GM12878 (cell line): ENCODE results near the gene MRPL46. TPM values are rescaled to one million over a fixed set of nuclear protein-coding genes. Genes with fewer than 3 reads are reported as not detected.

Experiments
- ATAC-seq: fragments of 200-7000 bp; cut with Tn5 transposase; 3 replicates; pipeline ENCODE4 v1.9.1; 2020; ENCODE audit warnings: mild to moderate bottlenecking, moderate library complexity
- Bru-seq: library from RNA; stranded (reverse); fragments of 400-500 nt; gene quantifications from one replicate; lab custom pipeline; 2021; lab: Mats Ljungman, UMichigan
- BruChase-seq, 2 experiments: library from RNA; stranded (reverse); fragments of 400-500 nt; gene quantifications; one replicate each; lab custom pipeline; 2021; lab: Mats Ljungman, UMichigan
- BruUV-seq: library from RNA; stranded (reverse); fragments of 400-500 nt; replicated peaks from 2 replicates; lab custom pipeline; 2021; lab: Mats Ljungman, UMichigan
- CTCF ChIA-PET: fragments of 300-600 bp; sonication (Branson Sonifier 250); formaldehyde crosslinking; extraction: SDS; loops from one replicate; lab custom pipeline; 2021; ENCODE audit warnings: inconsistent platforms; lab: Yijun Ruan, JAX
- POLR2A ChIA-PET: fragments of 350-600 bp; formaldehyde crosslinking; extraction: SDS; loops from one replicate; lab custom pipeline; 2021; ENCODE audit warnings: inconsistent platforms; lab: Charles Lee
- RAD21 ChIA-PET: fragments of 300-600 bp; sonication (Branson Sonifier 250); formaldehyde crosslinking; loops from one replicate; lab custom pipeline; 2023; ENCODE audit warnings: antibody characterized with exemption; ENCODE audit not compliant: unreplicated experiment; lab: Charles Lee
- SMC1A ChIA-PET: fragments of 300-600 bp; sonication (Branson Sonifier 250); formaldehyde crosslinking; loops from one replicate; lab custom pipeline; 2023; ENCODE audit not compliant: unreplicated experiment, uncharacterized antibody; lab: Charles Lee
- DNase-seq: peaks from one replicate; pipeline ENCODE4 v3.0.0-alpha.2; 2011; ENCODE audit warnings: low read depth, low spot score
- FAIRE-seq: peaks from 3 replicates; lab custom pipeline; 2011; peaks lifted over from hg19 to GRCh38; lab: Jason Lieb, UNC
- H2AFZ ChIP-seq: 2 replicates; pipeline ENCODE4 v1.6.0; 2011; ENCODE audit warnings: low read depth, low read length, control low read depth; ENCODE audit not compliant: control insufficient read depth
- H3K27ac ChIP-seq: 2 replicates; pipeline ENCODE4 v1.5.1; 2011; ENCODE audit warnings: control low read depth; ENCODE audit not compliant: control insufficient read depth, insufficient read depth
- H3K27me3 ChIP-seq, 2 experiments: replicated peaks in 1 of 2; 2 replicates each; pipeline versions ENCODE4 v1.6.0 to v1.6.1; 2011; ENCODE audit warnings: low read length in 1 of 2; ENCODE audit not compliant: control insufficient read depth in 2 of 2, insufficient read depth in 2 of 2
- H3K36me3 ChIP-seq, 2 experiments: 2 replicates each; pipeline ENCODE4 v1.5.1; 2011; ENCODE audit warnings: low read length in 1 of 2; ENCODE audit not compliant: control insufficient read depth in 2 of 2, insufficient read depth in 2 of 2
- H3K4me1 ChIP-seq: 2 replicates; pipeline ENCODE4 v1.6.1; 2011; ENCODE audit warnings: mild to moderate bottlenecking, low read length, moderate library complexity, mixed read lengths; ENCODE audit not compliant: control insufficient read depth, insufficient read depth
- H3K4me2 ChIP-seq: 2 replicates; pipeline ENCODE4 v1.6.0; 2011; ENCODE audit warnings: control low read depth; ENCODE audit not compliant: control insufficient read depth, insufficient read depth
- H3K4me3 ChIP-seq: fragments of 200-600 bp; sonication (generic); 2 replicates; pipeline ENCODE4 v1.5.1; 2016
- H3K79me2 ChIP-seq: 2 replicates; pipeline ENCODE4 v1.6.0; 2011; ENCODE audit warnings: low read length; ENCODE audit not compliant: control insufficient read depth, insufficient read depth
- H3K9ac ChIP-seq: 2 replicates; pipeline ENCODE4 v1.8.0; 2011; ENCODE audit warnings: low read length, control low read depth, mixed read lengths; ENCODE audit not compliant: control insufficient read depth, insufficient read depth
- H3K9me3 ChIP-seq: replicated peaks from 3 replicates; pipeline ENCODE4 v1.5.1; 2011; ENCODE audit warnings: mild to moderate bottlenecking, low read length; ENCODE audit not compliant: control insufficient read depth, insufficient read depth
- H4K20me1 ChIP-seq: 2 replicates; pipeline ENCODE4 v1.6.0; 2011; ENCODE audit not compliant: control insufficient read depth, insufficient read depth
- ASH2L ChIP-seq: fragments of 300-600, 200-600 bp; sonication (generic); IDR thresholded peaks from 2 replicates; pipeline ENCODE4 v1.6.1; 2017; ENCODE audit warnings: low read depth, mild to moderate bottlenecking, borderline replicate concordance
- ATF7 ChIP-seq: fragments of 450-650 bp; IDR thresholded peaks from 2 replicates; pipeline ENCODE4 v1.6.1; 2016; ENCODE audit warnings: low read depth, mild to moderate bottlenecking
- EP300 ChIP-seq, 2 experiments: fragments of 150-350 bp in 1 of 2; IDR thresholded peaks; 2 replicates each; pipeline ENCODE4 v1.6.1; 2011 to 2012; ENCODE audit warnings: low read depth in 2 of 2, low read length in 2 of 2, borderline replicate concordance in 1 of 2, improper control_type of control experiment in 1 of 2, inconsistent platforms in 1 of 2; ENCODE audit not compliant: control insufficient read depth in 1 of 2
- NFYB ChIP-seq: IDR thresholded peaks from 2 replicates; pipeline ENCODE4 v1.6.1; 2011; ENCODE audit warnings: low read depth, mild to moderate bottlenecking, low read length, improper control_type of control experiment, moderate library complexity; ENCODE audit not compliant: insufficient read depth
- RAD21 ChIP-seq: IDR thresholded peaks from 2 replicates; pipeline ENCODE4 v1.6.1; 2011; ENCODE audit warnings: mild to moderate bottlenecking, low read depth, low read length, moderate library complexity; ENCODE audit not compliant: insufficient read depth
- SUPT20H ChIP-seq: IDR thresholded peaks from 2 replicates; pipeline ENCODE4 v1.6.1; 2011; ENCODE audit warnings: low read depth, mild to moderate bottlenecking, low read length, moderate library complexity, borderline replicate concordance; ENCODE audit not compliant: control insufficient read depth
- TCF3 ChIP-seq: IDR thresholded peaks from 2 replicates; pipeline ENCODE4 v1.6.1; 2012; ENCODE audit warnings: low read depth, mild to moderate bottlenecking, low read length, borderline replicate concordance; ENCODE audit not compliant: insufficient read depth
- WGBS: methylation state at CpG from one replicate; pipeline ENCODE4 v1.1.6; 2016; ENCODE audit warnings: low lambda C conversion rate; ENCODE audit not compliant: insufficient replicate concordance, insufficient coverage; ENCODE audit errors: missing lambda C conversion rate; 5-methylcytosine and 5-hydroxymethylcytosine counted together
- in situ Hi-C: fragments of 300-500 bp; cut with MboI; formaldehyde crosslinking; loops from 9 replicates; pipeline ENCODE4 v1.14.3; 2018; ENCODE audit warnings: mixed read lengths
- intact Hi-C: fragments of 100-400 bp; cut with micrococcal nuclease; formaldehyde crosslinking; loops from one replicate; pipeline ENCODE4 v1.14.2; 2022; ENCODE audit not compliant: unreplicated experiment
- long read RNA-seq, 2 experiments: library from polyadenylated mRNA; unstranded; transcript quantifications; one replicate each; pipeline ENCODE4 v2.0.0, GENCODE V29; 2019 to 2020
- polyA minus RNA-seq, 3 experiments: library from RNA; depleted of rRNA, polyadenylated mRNA; stranded (reverse); fragments of >200 nt; gene quantifications; 2 replicates each; pipeline ENCODE4 v1.2.3, GENCODE V29; 2011
- polyA plus RNA-seq, 11 experiments: library from polyadenylated mRNA; depleted of rRNA in 4 of 11; unstranded in 6 of 11; stranded (reverse) in 5 of 11; fragments of >200 nt; fragmentation: Nextera tagmentation in 4 of 11; fragmentation: Illumina TruSeq in 1 of 11; extraction: Ambion mirVana in 4 of 11; extraction: Trizol in 1 of 11; gene quantifications; 1 replicate in 1 of 11; 2 replicates in 10 of 11; pipeline versions ENCODE4 v1.2.1 to v1.2.3, GENCODE V29; 2011 to 2016; ENCODE audit warnings: inconsistent platforms in 2 of 11, missing spikeins in 2 of 11, low read depth in 1 of 11
- total RNA-seq, 4 experiments: library from RNA; depleted of rRNA in 3 of 4; stranded (reverse); fragments of >200 nt in 3 of 4; fragmentation: Illumina TruSeq in 1 of 4; extraction: Trizol in 1 of 4; gene quantifications; 2 replicates each; pipeline versions ENCODE4 v1.2.1 to v1.2.3, GENCODE V29; 2013 to 2021
- TF ChIP-seq, protein P1 (sequence below): fragments of 450-650 bp; IDR thresholded peaks from 2 replicates; pipeline ENCODE4 v1.6.1; 2014; ENCODE audit warnings: mild to moderate bottlenecking
- TF ChIP-seq, protein P2 (sequence below): fragments of 450-650 bp; IDR thresholded peaks from 2 replicates; pipeline ENCODE4 v1.6.1; 2017; ENCODE audit warnings: mild to moderate bottlenecking, moderate library complexity

MRPL46 gene
- 36.4 and 37.4 TPM in 2 replicates for total RNA-seq (2013; cell fraction: nucleolus; rRNA removed)
- total RNA-seq (2014; rRNA removed) (33.0 and 37.4 TPM in 2 replicates), total RNA-seq (2014; rRNA removed; fragmentation: Illumina TruSeq; extraction: Trizol) (41.1 and 42.4 TPM in 2 replicates), total RNA-seq (2021) (37.9 and 39.5 TPM in 2 replicates), polyA plus RNA-seq (2011; rRNA removed) (48.5 and 50.4 TPM in 2 replicates), polyA plus RNA-seq (2014; fragmentation: Illumina TruSeq; extraction: Trizol) (40.5 and 41.7 TPM in 2 replicates), polyA plus RNA-seq (2014; fragmentation: Nextera tagmentation; extraction: Ambion mirVana) (10 to 100 TPM; 55.3 to 66.9 TPM), polyA plus RNA-seq (2014; rRNA removed) (54.6 and 57.7 TPM in 2 replicates), polyA plus RNA-seq (2016; fragmentation: Nextera tagmentation; extraction: Ambion mirVana) (10 to 100 TPM; 95.9 to 96.7 TPM), polyA minus RNA-seq (2011; rRNA and poly(A)+ RNA removed) (13.9 and 16.8 TPM in 2 replicates), Bru-seq, nascent RNA (percentile 92 among the genes with signal in this experiment), BruChase-seq, experiment 1, labeled RNA remaining after a 6-hour chase (percentile 72 among the genes with signal in this experiment), BruChase-seq, experiment 2, labeled RNA remaining after a 2-hour chase (percentile 78 among the genes with signal in this experiment)
- 15.7 TPM for polyA plus RNA-seq (2011; ENCODE audit: low read depth)
- polyA plus RNA-seq (2011; cell fraction: cytosol; rRNA removed): 34.9 and 40.8 TPM in 2 replicates
- polyA plus RNA-seq (2011; cell fraction: nucleus; rRNA removed): 28.1 and 28.9 TPM in 2 replicates
- 18.8 and 25.2 TPM in 2 replicates for polyA plus RNA-seq (2012)
- polyA minus RNA-seq (2011; cell fraction: cytosol; rRNA and poly(A)+ RNA removed): 5.0 and 7.1 TPM in 2 replicates
- 27.3 and 33.1 TPM in 2 replicates for polyA minus RNA-seq (2011; cell fraction: nucleus; rRNA and poly(A)+ RNA removed)
- long read RNA-seq, experiment 1, transcript MRPL46-201 (4 exons, 1,019 nt): major isoform, 63 of 72 reads
- long read RNA-seq, experiment 1, partial matches to known transcripts: 0 of 72 reads
- long read RNA-seq, experiment 1, other reads (novel, unspliced or antisense): 8 of 72 reads
- long read RNA-seq, experiment 2, transcript MRPL46-201 (4 exons, 1,019 nt): major isoform, 82 of 96 reads
- long read RNA-seq, experiment 2, partial matches to known transcripts: 0 of 96 reads
- long read RNA-seq, experiment 2, other reads (novel, unspliced or antisense): 13 of 96 reads

DNA sequence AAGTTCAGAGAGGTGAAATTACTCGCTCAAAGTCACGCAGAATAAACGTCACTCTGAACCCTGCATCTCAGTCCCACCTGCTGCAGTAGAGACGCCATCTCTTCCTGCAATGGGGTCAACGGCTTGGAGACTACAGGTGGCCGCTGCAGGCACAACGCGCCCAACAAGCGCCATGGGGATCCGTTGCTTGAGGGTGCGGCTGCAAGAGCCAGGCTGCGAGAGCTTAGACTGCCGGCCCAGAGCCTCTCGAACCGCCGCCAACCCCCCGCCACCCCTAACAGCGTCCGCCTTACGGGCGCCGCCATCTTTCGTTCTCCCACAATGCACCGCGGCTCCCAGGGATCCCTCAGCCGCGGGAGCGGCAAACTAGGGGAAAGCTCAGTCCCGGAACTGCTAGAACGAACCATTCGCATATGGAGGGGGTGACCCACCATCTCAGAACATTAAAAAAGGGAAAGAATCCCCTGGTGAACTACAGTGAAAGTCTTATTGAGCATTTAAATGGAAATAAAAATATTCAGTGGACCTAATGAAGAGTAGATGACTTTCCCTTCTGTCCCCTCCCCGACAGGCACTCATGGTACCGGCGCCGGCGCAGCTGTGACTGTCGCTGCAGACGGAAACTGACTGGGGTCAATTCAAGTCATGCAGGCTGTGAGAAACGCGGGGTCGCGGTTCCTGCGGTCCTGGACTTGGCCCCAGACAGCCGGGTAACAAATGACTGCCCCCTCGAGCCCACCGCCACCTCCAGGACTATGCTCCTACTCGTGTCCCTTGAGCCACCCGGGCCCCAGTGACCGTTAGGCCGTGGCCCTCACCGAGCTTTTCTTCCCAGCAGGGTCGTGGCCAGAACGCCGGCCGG is at the start of gene MRPL46, which contains the start of gene MRPS11:
TSS of gene MRPL46 (minus strand) at position 316 of the 862 bp plus-strand sequence. CDS start at position 305, 11 bp downstream.
TSS of gene MRPS11 (plus strand) at position 636 of the 862 bp plus-strand sequence. CDS start at position 646, 10 bp downstream.
- Histone ChIP-seq H3K79me2 (peaks cover 36% of the 10 kb centered on the region), H3K27ac (peak within 1 kb of the TSS; percentile 97), H3K36me3 (peaks cover 3 to 4% of the 10 kb centered on the region in 2 experiments; a peak in 2 of 4 replicates), H3K9me3 (no peaks in the 10 kb centered on the region), H3K4me3 (peak within 1 kb of the TSS; percentile 95), H3K9ac (peak within 1 kb of the TSS; percentile 85), H3K27me3 (no peaks in the 10 kb centered on the region), H2AFZ (peak within 1 kb of the TSS; percentile 99), H4K20me1 (no peaks in the 10 kb centered on the region), H3K4me1 (peaks cover 6% of the 10 kb centered on the region), H3K4me2 (peak within 1 kb of the TSS; percentile 87)
- SMC1A ChIA-PET: interaction anchor here (0.6 to 1.3 kb wide), 4 partner anchors 11 to 157 kb away, joined by 3 to 4 read pairs (median 4); no protein-coding TSS in a partner anchor
- ATAC-seq: peak; percentile 87
- WGBS: 2% methylated on average over 54 of the region's 55 CpGs
- intact Hi-C loops (loop anchor here (1.0 kb wide), 1 partner anchor 79 kb away; the partner anchor contains the start of gene DET1), in situ Hi-C loops (no loop called here)
- CTCF ChIA-PET: interaction anchor here (0.6 to 4.1 kb wide), 10 partner anchors 12 to 776 kb away, joined by 3 to 24 read pairs (median 4); partner anchors contain the start of genes AEN, FANCI and ISG20
- RAD21 ChIA-PET: interaction anchor here (1.0 to 1.2 kb wide), 2 partner anchors 148 to 158 kb away, joined by 3 to 5 read pairs; no protein-coding TSS in a partner anchor
- peak; percentile 56 for FAIRE-seq
- BruUV-seq: no TSS peak
- peak; percentile 80 for DNase-seq
- POLR2A ChIA-PET: interaction anchor here (1.0 to 1.7 kb wide), 5 partner anchors 11 to 171 kb away, joined by 3 to 5 read pairs (median 4); partner anchors contain the start of gene AEN
- TF ChIP-seq, protein P1, sequence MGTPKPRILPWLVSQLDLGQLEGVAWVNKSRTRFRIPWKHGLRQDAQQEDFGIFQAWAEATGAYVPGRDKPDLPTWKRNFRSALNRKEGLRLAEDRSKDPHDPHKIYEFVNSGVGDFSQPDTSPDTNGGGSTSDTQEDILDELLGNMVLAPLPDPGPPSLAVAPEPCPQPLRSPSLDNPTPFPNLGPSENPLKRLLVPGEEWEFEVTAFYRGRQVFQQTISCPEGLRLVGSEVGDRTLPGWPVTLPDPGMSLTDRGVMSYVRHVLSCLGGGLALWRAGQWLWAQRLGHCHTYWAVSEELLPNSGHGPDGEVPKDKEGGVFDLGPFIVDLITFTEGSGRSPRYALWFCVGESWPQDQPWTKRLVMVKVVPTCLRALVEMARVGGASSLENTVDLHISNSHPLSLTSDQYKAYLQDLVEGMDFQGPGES: no peak
- TF ChIP-seq ASH2L (peak; percentile 42; the same call in 1 of the 2 replicates), TCF3 (no peak), RAD21 (no peak), NFYB (no peak), EP300 (IDR thresholded peaks at IDR 0.05; ENCODE audit: borderline replicate concordance in 1 of 2, control insufficient read depth in 1 of 2, low read depth in 2 of 2, low read length in 2 of 2) (no peak), ATF7 (peak; percentile 100), SUPT20H (no peak)
- TF ChIP-seq, protein P2, sequence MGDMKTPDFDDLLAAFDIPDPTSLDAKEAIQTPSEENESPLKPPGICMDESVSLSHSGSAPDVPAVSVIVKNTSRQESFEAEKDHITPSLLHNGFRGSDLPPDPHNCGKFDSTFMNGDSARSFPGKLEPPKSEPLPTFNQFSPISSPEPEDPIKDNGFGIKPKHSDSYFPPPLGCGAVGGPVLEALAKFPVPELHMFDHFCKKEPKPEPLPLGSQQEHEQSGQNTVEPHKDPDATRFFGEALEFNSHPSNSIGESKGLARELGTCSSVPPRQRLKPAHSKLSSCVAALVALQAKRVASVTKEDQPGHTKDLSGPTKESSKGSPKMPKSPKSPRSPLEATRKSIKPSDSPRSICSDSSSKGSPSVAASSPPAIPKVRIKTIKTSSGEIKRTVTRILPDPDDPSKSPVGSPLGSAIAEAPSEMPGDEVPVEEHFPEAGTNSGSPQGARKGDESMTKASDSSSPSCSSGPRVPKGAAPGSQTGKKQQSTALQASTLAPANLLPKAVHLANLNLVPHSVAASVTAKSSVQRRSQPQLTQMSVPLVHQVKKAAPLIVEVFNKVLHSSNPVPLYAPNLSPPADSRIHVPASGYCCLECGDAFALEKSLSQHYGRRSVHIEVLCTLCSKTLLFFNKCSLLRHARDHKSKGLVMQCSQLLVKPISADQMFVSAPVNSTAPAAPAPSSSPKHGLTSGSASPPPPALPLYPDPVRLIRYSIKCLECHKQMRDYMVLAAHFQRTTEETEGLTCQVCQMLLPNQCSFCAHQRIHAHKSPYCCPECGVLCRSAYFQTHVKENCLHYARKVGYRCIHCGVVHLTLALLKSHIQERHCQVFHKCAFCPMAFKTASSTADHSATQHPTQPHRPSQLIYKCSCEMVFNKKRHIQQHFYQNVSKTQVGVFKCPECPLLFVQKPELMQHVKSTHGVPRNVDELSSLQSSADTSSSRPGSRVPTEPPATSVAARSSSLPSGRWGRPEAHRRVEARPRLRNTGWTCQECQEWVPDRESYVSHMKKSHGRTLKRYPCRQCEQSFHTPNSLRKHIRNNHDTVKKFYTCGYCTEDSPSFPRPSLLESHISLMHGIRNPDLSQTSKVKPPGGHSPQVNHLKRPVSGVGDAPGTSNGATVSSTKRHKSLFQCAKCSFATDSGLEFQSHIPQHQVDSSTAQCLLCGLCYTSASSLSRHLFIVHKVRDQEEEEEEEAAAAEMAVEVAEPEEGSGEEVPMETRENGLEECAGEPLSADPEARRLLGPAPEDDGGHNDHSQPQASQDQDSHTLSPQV: no peak
